Mesenchymal stem cell (in vitro differentiated cells and primary cell): Measurements from ENCODE around the gene BABAM1.

Experiments
- DNase-seq: peaks from one replicate; pipeline ENCODE4 v3.0.0-alpha.2; 2013
- H2AFZ ChIP-seq: one replicate; pipeline ENCODE4 v1.6.1; 2013; ENCODE audit warnings: low read depth, mild to moderate bottlenecking, control low read depth, inconsistent platforms, low read length, moderate library complexity
- H2AK5ac ChIP-seq: 2 replicates; pipeline ENCODE4 v1.6.1; 2013; ENCODE audit warnings: low read length, moderate library complexity, mild to moderate bottlenecking, inconsistent platforms; ENCODE audit not compliant: severe bottlenecking
- H2BK120ac ChIP-seq: one replicate; pipeline ENCODE4 v1.6.1; 2013; ENCODE audit warnings: low read depth, mild to moderate bottlenecking, inconsistent platforms, low read length, moderate library complexity
- H2BK12ac ChIP-seq, 2 experiments: one replicate each; pipeline ENCODE4 v1.6.1; 2013; ENCODE audit warnings: inconsistent platforms in 2 of 2, low read length in 2 of 2, mild to moderate bottlenecking in 2 of 2, moderate library complexity in 2 of 2, control low read depth in 1 of 2
- H2BK15ac ChIP-seq: one replicate; pipeline ENCODE4 v1.6.1; 2013; ENCODE audit warnings: mild to moderate bottlenecking, low read depth, inconsistent platforms; ENCODE audit not compliant: poor library complexity, severe bottlenecking
- H2BK5ac ChIP-seq: 2 replicates; pipeline ENCODE4 v1.6.1; 2013; ENCODE audit warnings: low read depth, mild to moderate bottlenecking, low read length, control low read depth, inconsistent platforms; ENCODE audit not compliant: poor library complexity, severe bottlenecking
- H3K14ac ChIP-seq, 2 experiments: one replicate each; pipeline ENCODE4 v1.6.1; 2013; ENCODE audit warnings: inconsistent platforms in 2 of 2, low read length in 2 of 2, control low read depth in 1 of 2, mild to moderate bottlenecking in 1 of 2, moderate library complexity in 1 of 2
- H3K18ac ChIP-seq, 2 experiments: one replicate each; pipeline ENCODE4 v1.6.1; 2013; ENCODE audit warnings: inconsistent platforms in 2 of 2, low read length in 2 of 2, control low read depth in 1 of 2, low read depth in 1 of 2, mild to moderate bottlenecking in 1 of 2
- H3K23ac ChIP-seq, 2 experiments: one replicate each; pipeline ENCODE4 v1.6.1; 2013; ENCODE audit warnings: inconsistent platforms in 2 of 2, low read length in 2 of 2, mild to moderate bottlenecking in 2 of 2, moderate library complexity in 2 of 2, control low read depth in 1 of 2
- H3K27ac ChIP-seq: 2 replicates; pipeline ENCODE4 v1.5.1; 2013; ENCODE audit warnings: mild to moderate bottlenecking, moderate library complexity, low read length, control low read depth, inconsistent platforms; ENCODE audit not compliant: poor library complexity, severe bottlenecking
- H3K27me3 ChIP-seq, 2 experiments: 2 replicates each; pipeline versions ENCODE4 v1.6.1 to v1.7.0; 2013; ENCODE audit warnings: low read length in 2 of 2, mild to moderate bottlenecking in 2 of 2, moderate library complexity in 2 of 2, control low read depth in 1 of 2, inconsistent platforms in 1 of 2; ENCODE audit not compliant: control insufficient read depth in 1 of 2, insufficient read depth in 1 of 2
- H3K36me3 ChIP-seq, 2 experiments: 2 replicates each; pipeline versions ENCODE4 v1.6.1 to v1.7.0; 2013; ENCODE audit warnings: low read length in 2 of 2, control low read depth in 1 of 2, inconsistent platforms in 1 of 2, low read depth in 1 of 2, mild to moderate bottlenecking in 1 of 2; ENCODE audit not compliant: insufficient read depth in 2 of 2, control insufficient read depth in 1 of 2
- H3K4ac ChIP-seq, 2 experiments: one replicate each; pipeline ENCODE4 v1.6.1; 2013; ENCODE audit warnings: inconsistent platforms in 2 of 2, low read length in 2 of 2, mild to moderate bottlenecking in 2 of 2, moderate library complexity in 2 of 2, control low read depth in 1 of 2, low read depth in 1 of 2
- H3K4me1 ChIP-seq: 2 replicates; pipeline ENCODE4 v1.6.1; 2013; ENCODE audit warnings: low read depth, low read length, control low read depth; ENCODE audit not compliant: control insufficient read depth, insufficient read depth
- H3K4me2 ChIP-seq: 2 replicates; pipeline ENCODE4 v1.6.1; 2013; ENCODE audit warnings: low read length, mild to moderate bottlenecking, inconsistent platforms; ENCODE audit not compliant: poor library complexity, severe bottlenecking
- H3K4me3 ChIP-seq, 2 experiments: 2 replicates each; pipeline versions ENCODE4 v1.5.1 to v1.7.0; 2013; ENCODE audit warnings: low read length in 2 of 2, mild to moderate bottlenecking in 2 of 2, control low read depth in 1 of 2, low read depth in 1 of 2; ENCODE audit not compliant: insufficient read depth in 1 of 2
- H3K79me1 ChIP-seq: replicated peaks from 2 replicates; pipeline ENCODE4 v1.6.1; 2013; ENCODE audit warnings: mild to moderate bottlenecking, control low read depth, low read length, inconsistent platforms; ENCODE audit not compliant: poor library complexity, severe bottlenecking
- H3K9ac ChIP-seq: 2 replicates; pipeline ENCODE4 v1.7.0; 2013; ENCODE audit warnings: mild to moderate bottlenecking, low read length, moderate library complexity
- H3K9me3 ChIP-seq: 2 replicates; pipeline ENCODE4 v1.7.0; 2013; ENCODE audit warnings: mild to moderate bottlenecking, low read length; ENCODE audit not compliant: control insufficient read depth
- H4K8ac ChIP-seq: one replicate; pipeline ENCODE4 v1.6.1; 2013; ENCODE audit warnings: inconsistent platforms, mild to moderate bottlenecking, low read length, moderate library complexity
- H4K91ac ChIP-seq: one replicate; pipeline ENCODE4 v1.6.1; 2013; ENCODE audit warnings: mild to moderate bottlenecking, low read length, inconsistent platforms
- WGBS: methylation state at CpG from one replicate; pipeline ENCODE4 v1.1.7; 2013; ENCODE audit warnings: mixed read lengths; 5-methylcytosine and 5-hydroxymethylcytosine counted together

The BABAM1 gene

GRCh38 chr19:17306285-17306714, 39.1 kb downstream of the BABAM1 start:
- Histone ChIP-seq H3K23ac (peak overlapping the region; percentile 64 to 98), H2AK5ac (no peak overlapping the region), H3K9ac (peak overlapping the region; percentile 94), H2BK15ac (peak overlapping the region; percentile 95), H2BK120ac (peak overlapping the region; percentile 27), H3K4ac (peak overlapping the region; percentile 56 to 82), H3K4me2 (peak overlapping the region; percentile 78), H3K14ac (peak overlapping the region in 1 of 2 experiments; percentile 9), H2BK5ac (no peak overlapping the region), H2BK12ac (peak overlapping the region in 1 of 2 experiments; percentile 10), H3K79me1 (peaks cover 23% of the 10 kb centered on the region), H3K4me3 (peak overlapping the region; percentile 80 to 95), H4K8ac (peak overlapping the region; percentile 83), H3K4me1 (peaks cover 42% of the 10 kb centered on the region), H3K18ac (peak overlapping the region; percentile 90 to 96), H3K9me3 (no peaks in the 10 kb centered on the region), H3K27me3 (no peaks in the 10 kb centered on the region), H2AFZ (peak overlapping the region; percentile 80), H3K27ac (peak overlapping the region; percentile 91), H3K36me3 (peaks cover 0 to 8% of the 10 kb centered on the region in 2 experiments), H4K91ac (peak overlapping the region; percentile 96)
- WGBS: 11% methylated on average over 26 of the region's 28 CpGs
- DNase-seq: no peak

- Histone ChIP-seq H3K27me3 (no peaks in the 10 kb centered on the region), H3K4me3 (no peak overlapping the region), H3K9ac (no peak overlapping the region), H3K4me1 (peaks cover 48% of the 10 kb centered on the region), H4K8ac (no peak overlapping the region), H3K4me2 (no peak overlapping the region), H3K4ac (no peak overlapping the region), H3K36me3 (peaks cover 0 to 9% of the 10 kb centered on the region in 2 experiments), H4K91ac (no peak overlapping the region), H2BK120ac (no peak overlapping the region), H3K14ac (no peak overlapping the region), H3K9me3 (no peaks in the 10 kb centered on the region), H3K79me1 (peaks cover 13% of the 10 kb centered on the region), H3K23ac (no peak overlapping the region), H2BK12ac (peak overlapping the region in 1 of 2 experiments; percentile 45), H2BK5ac (no peak overlapping the region), H2AFZ (no peak overlapping the region), H2BK15ac (no peak overlapping the region), H3K18ac (no peak overlapping the region), H3K27ac (no peak overlapping the region), H2AK5ac (no peak overlapping the region)
- no peak for DNase-seq
- whole genome bisulfite sequencing: 91% methylated on average over 8 of the region's 8 CpGs
Measured at GRCh38 chr19:17307876-17308377, 40.7 kb downstream of the BABAM1 start.

GRCh38 chr19:17309198-17309964, 42.1 kb downstream of the BABAM1 start, which contains the start of gene DDA1:
Gene DDA1, plus strand, starts transcription at chr19:17309563. Its CDS starts 92 bp downstream, at chr19:17309655.
- peak within 1 kb of the TSS; percentile 82 for H3K4me2 ChIP-seq

GRCh38 chr19:17309965-17310461, 42.8 kb downstream of the BABAM1 start:
- Histone ChIP-seq H2AK5ac (peak overlapping the region; percentile 31), H3K18ac (peak overlapping the region; percentile 89 to 95), H3K4ac (peak overlapping the region; percentile 64 to 99), H2BK15ac (no peak overlapping the region), H2BK5ac (peak overlapping the region; percentile 4), H3K27me3 (no peaks in the 10 kb centered on the region), H3K14ac (peak overlapping the region; percentile 71 to 79), H3K9ac (peak overlapping the region; percentile 97), H4K91ac (no peak overlapping the region), H3K4me3 (peak overlapping the region; percentile 85 to 93), H3K27ac (peak overlapping the region; percentile 38), H3K4me2 (peak overlapping the region; percentile 82), H2BK120ac (no peak overlapping the region), H3K4me1 (peaks cover 35% of the 10 kb centered on the region), H3K23ac (no peak overlapping the region), H3K79me1 (peaks cover 27% of the 10 kb centered on the region), H4K8ac (peak overlapping the region; percentile 93), H2BK12ac (no peak overlapping the region), H3K9me3 (no peaks in the 10 kb centered on the region), H2AFZ (no peak overlapping the region), H3K36me3 (peaks cover 15 to 27% of the 10 kb centered on the region in 2 experiments)
- no peak for DNase-seq
- WGBS: 8% methylated on average over 18 of the region's 23 CpGs

More at GRCh38 chr19:17309198-17309964, 42.1 kb downstream of the BABAM1 start, which contains the start of gene DDA1:
- Histone ChIP-seq H3K4me1 (peaks cover 41% of the 10 kb centered on the region), H2AK5ac (peak within 1 kb of the TSS; percentile 31), H3K27me3 (no peaks in the 10 kb centered on the region), H2BK15ac (peak within 1 kb of the TSS; percentile 86), H2BK120ac (peak within 1 kb of the TSS; percentile 84), H4K8ac (peak within 1 kb of the TSS; percentile 93), H3K36me3 (peaks cover 9 to 22% of the 10 kb centered on the region in 2 experiments), H3K4ac (peak within 1 kb of the TSS; percentile 64 to 99), H3K23ac (no peak within 1 kb of the TSS), H3K9ac (peak within 1 kb of the TSS; percentile 97), H3K14ac (peak within 1 kb of the TSS; percentile 71 to 79), H2BK5ac (peak within 1 kb of the TSS; percentile 4), H3K79me1 (peaks cover 23% of the 10 kb centered on the region), H3K27ac (peak within 1 kb of the TSS; percentile 38), H2AFZ (no peak within 1 kb of the TSS), H4K91ac (peak within 1 kb of the TSS; percentile 92), H3K9me3 (no peaks in the 10 kb centered on the region), H3K4me3 (peak within 1 kb of the TSS; percentile 85 to 93), H2BK12ac (peak within 1 kb of the TSS in 1 of 2 experiments; percentile 24), H3K18ac (peak within 1 kb of the TSS; percentile 89 to 95)
- DNase-seq: peak; percentile 100
- under 1% methylated on average over 40 of the region's 46 CpGs for WGBS
